Breast epithelium (tissue), 3 donors: ENCODE measurements around the gene PLCXD3.

Experiments used
- CTCF ChIP-seq, 3 donors: fragments of 450-650 bp; IDR thresholded peaks; one replicate each; pipeline ENCODE4 v1.5.1; 2016 to 2017; ENCODE audit warnings: antibody characterized with exemption in 3 of 3, mild to moderate bottlenecking in 3 of 3, moderate library complexity in 3 of 3
- POLR2A ChIP-seq: fragments of 450-650 bp; IDR thresholded peaks from one replicate; pipeline ENCODE4 v1.6.1; 2016; ENCODE audit warnings: antibody characterized with exemption, mild to moderate bottlenecking, moderate library complexity
- POLR2AphosphoS5 ChIP-seq, 3 donors: sonication (generic); formaldehyde crosslinking; IDR thresholded peaks; one replicate each; pipeline ENCODE4 v1.6.1; 2017; ENCODE audit warnings: antibody characterized with exemption in 3 of 3

- no peak for TF ChIP-seq CTCF (IDR thresholded peaks at IDR 0.05)
- no peak for TF ChIP-seq POLR2AphosphoS5 (IDR thresholded peaks at IDR 0.05)
- no peak for TF ChIP-seq POLR2A
Observed at GRCh38 chr5:41335596-41336181, 174.7 kb downstream of the PLCXD3 start.
